A549 treated with AZD2906 at 1 μM for 4 hours (cell line): Measurements from ENCODE around the gene MAFB. TPM values are rescaled to one million over a fixed set of nuclear protein-coding genes. Genes with fewer than 3 reads are reported as not detected.

ENCODE experiments used
- total RNA-seq: library from RNA; stranded (reverse); fragments of 200-300 nt; extraction: Qiagen RNA extraction; gene quantifications from 5 replicates; pipeline ENCODE4 v1.2.3, GENCODE V29; 2022

Gene MAFB
- total RNA-seq: 0.10 to 0.46 TPM (median 0.24 TPM) in 5 replicates

GRCh38 chr20:40689100-40689942, at the start of gene MAFB:
TSS of gene MAFB (minus strand) at chr20:40689236. CDS start at chr20:40688850, 386 bp downstream.

